A549 (cell line): ENCODE results near the gene NRXN2. TPM values are rescaled to one million over a fixed set of nuclear protein-coding genes. Genes with fewer than 3 reads are reported as not detected.
"Not testable (repeated sequence)": the region's sequence is repeated elsewhere in the genome, so short reads cannot be mapped to it uniquely, and the experiment has no call there.

Experiments used
- ATAC-seq, 2 experiments: fragments of 200-7000 bp in 1 of 2; fragments of >200 bp in 1 of 2; cut with Nextera tagmentation in 1 of 2; cut with Tn5 transposase in 1 of 2; 3 replicates each; pipeline versions ENCODE4 v1.8.0 to v1.9.1; 2018 to 2020; ENCODE audit warnings: mild to moderate bottlenecking in 1 of 2, moderate library complexity in 1 of 2
- CTCF ChIA-PET: fragments of 300-600 bp; sonication (Branson Sonifier 250); formaldehyde crosslinking; extraction: SDS; loops from one replicate; lab custom pipeline; 2021; ENCODE audit warnings: antibody characterized with exemption, inconsistent platforms; lab: Yijun Ruan, JAX
- POLR2A ChIA-PET: fragments of 350-600 bp; formaldehyde crosslinking; extraction: SDS; loops from one replicate; lab custom pipeline; 2021; ENCODE audit warnings: antibody characterized with exemption, inconsistent platforms; lab: Yijun Ruan, JAX
- DNase-seq, 2 experiments: peaks; one replicate each; pipeline versions ENCODE4 v3.0.0 to v3.0.0-alpha.2; 2011 to 2016; ENCODE audit warnings: low read depth in 1 of 2, low spot score in 1 of 2
- FAIRE-seq: peaks from 2 replicates; lab custom pipeline; 2011; peaks lifted over from hg19 to GRCh38; lab: Jason Lieb, UNC
- H3K27ac ChIP-seq, 2 experiments: fragments of >200 bp; sonication (Bioruptor Twin); formaldehyde crosslinking; 3 replicates each; pipeline ENCODE4 v1.5.1; 2016 to 2017
- H3K4me1 ChIP-seq: fragments of >200 bp; sonication (Bioruptor Twin); formaldehyde crosslinking; 3 replicates; pipeline ENCODE4 v1.6.1; 2016
- H3K4me2 ChIP-seq: fragments of >200 bp; sonication (Bioruptor Twin); formaldehyde crosslinking; 3 replicates; pipeline ENCODE4 v1.6.1; 2016
- H3K4me3 ChIP-seq: fragments of >200 bp; sonication (Bioruptor Twin); formaldehyde crosslinking; 3 replicates; pipeline ENCODE4 v1.5.1; 2016
- H3K9me3 ChIP-seq: fragments of >200 bp; sonication (Bioruptor Twin); formaldehyde crosslinking; 3 replicates; pipeline ENCODE4 v1.6.1; 2016
- CEBPB ChIP-seq, 2 experiments: fragments of >200 bp in 1 of 2; sonication (Bioruptor Twin) in 1 of 2; formaldehyde crosslinking in 1 of 2; IDR thresholded peaks; 2 replicates each; pipeline ENCODE4 v1.6.1; 2012 to 2016
- CHD2 ChIP-seq: fragments of 150-350 bp; IDR thresholded peaks from 2 replicates; pipeline ENCODE4 v1.6.1; 2014; ENCODE audit warnings: low read length; ENCODE audit not compliant: partially characterized antibody
- EHMT2 ChIP-seq: fragments of 200-600 bp; sonication (generic); IDR thresholded peaks from 2 replicates; pipeline ENCODE4 v1.6.1; 2016; ENCODE audit warnings: antibody characterized with exemption, low read depth, mild to moderate bottlenecking, moderate library complexity
- GATA3 ChIP-seq: IDR thresholded peaks from 2 replicates; pipeline ENCODE4 v1.6.1; 2012; ENCODE audit warnings: borderline replicate concordance
- HOXB13 ChIP-seq: fragments of 250-450 bp; sonication (Bioruptor Pico); IDR thresholded peaks from 2 replicates; pipeline ENCODE4 v1.5.0; 2020; ENCODE audit warnings: low read depth, mild to moderate bottlenecking, moderate library complexity
- JUN ChIP-seq, 2 experiments: fragments of >200 bp; sonication (Bioruptor Twin); formaldehyde crosslinking; IDR thresholded peaks; 2 replicates in 1 of 2; 3 replicates in 1 of 2; pipeline ENCODE4 v1.6.1; 2016 to 2017
- JUNB ChIP-seq: fragments of >200 bp; sonication (Bioruptor Twin); formaldehyde crosslinking; IDR thresholded peaks from 2 replicates; pipeline ENCODE4 v1.6.1; 2016
- KDM1A ChIP-seq: fragments of 200-600 bp; sonication (generic); IDR thresholded peaks from 2 replicates; pipeline ENCODE4 v1.6.1; 2016; ENCODE audit warnings: low read depth, mild to moderate bottlenecking
- MAFK ChIP-seq: fragments of 450-650 bp; IDR thresholded peaks from 2 replicates; pipeline ENCODE4 v1.6.1; 2014; ENCODE audit not compliant: partially characterized antibody
- POLR2A ChIP-seq: IDR thresholded peaks from 2 replicates; pipeline ENCODE4 v1.6.1; 2012; ENCODE audit warnings: mild to moderate bottlenecking, low read length
- RAD21 ChIP-seq, 2 experiments: fragments of >200 bp in 1 of 2; sonication (Bioruptor Twin) in 1 of 2; formaldehyde crosslinking in 1 of 2; IDR thresholded peaks in 1 of 2; conservative IDR thresholded peaks in 1 of 2; 2 replicates in 1 of 2; 3 replicates in 1 of 2; pipeline ENCODE4 v1.6.1; 2012 to 2018; ENCODE audit warnings: inconsistent platforms in 1 of 2
- RARB ChIP-seq: fragments of 250-450 bp; sonication (Bioruptor Pico); IDR thresholded peaks from 2 replicates; pipeline ENCODE4 v1.8.0; 2021; ENCODE audit warnings: mild to moderate bottlenecking, moderate library complexity
- RFX5 ChIP-seq: fragments of 450-650 bp; IDR thresholded peaks from 2 replicates; pipeline ENCODE4 v1.7.1; 2014; ENCODE audit warnings: antibody characterized with exemption, mild to moderate bottlenecking, moderate library complexity
- TFCP2L1 ChIP-seq: fragments of 250-450 bp; sonication (Bioruptor Pico); IDR thresholded peaks from 2 replicates; pipeline ENCODE4 v1.5.0; 2021; ENCODE audit warnings: mild to moderate bottlenecking
- TP53 ChIP-seq: fragments of 250-450 bp; sonication (Bioruptor Pico); IDR thresholded peaks from 2 replicates; pipeline ENCODE4 v1.5.0; 2021; ENCODE audit warnings: mild to moderate bottlenecking, moderate library complexity
- ZNF302 ChIP-seq: fragments of 250-450 bp; sonication (Bioruptor Pico); IDR thresholded peaks from 2 replicates; pipeline ENCODE4 v1.9.0; 2021; ENCODE audit warnings: inconsistent platforms, mild to moderate bottlenecking, moderate library complexity
- WGBS: methylation state at CpG from one replicate; pipeline ENCODE4 v1.1.6; 2017; ENCODE audit errors: missing lambda C conversion rate; 5-methylcytosine and 5-hydroxymethylcytosine counted together
- polyA plus RNA-seq, 4 experiments: library from polyadenylated mRNA; depleted of rRNA in 3 of 4; stranded (reverse); fragments of >200 nt; fragmentation: RNase III in 1 of 4; extraction: RNeasy Plus Mini Kit Qiagen cat#74134 plus additional on column Dnase treatment in 1 of 4; gene quantifications; 2 replicates in 3 of 4; 3 replicates in 1 of 4; pipeline ENCODE4 v1.2.3, GENCODE V29; 2011 to 2017
- TF ChIP-seq, protein P1 (sequence below): fragments of >200 bp; sonication (Bioruptor Twin); formaldehyde crosslinking; IDR thresholded peaks from 2 replicates; pipeline ENCODE4 v1.6.1; 2016
- TF ChIP-seq, protein P2 (sequence below): fragments of 450-650 bp; IDR thresholded peaks from 2 replicates; pipeline ENCODE4 v1.6.1; 2014; ENCODE audit warnings: antibody characterized with exemption
- TF ChIP-seq, protein P3 (sequence below): fragments of 150-350 bp; IDR thresholded peaks from 2 replicates; pipeline ENCODE4 v1.6.1; 2014; ENCODE audit warnings: low read depth, mild to moderate bottlenecking, low read length

The NRXN2 gene
- polyA plus RNA-seq, 2 of the 4 experiments (the other 2 are of a cell fraction) = 0.04 TPM; not detected in 1

DNA sequence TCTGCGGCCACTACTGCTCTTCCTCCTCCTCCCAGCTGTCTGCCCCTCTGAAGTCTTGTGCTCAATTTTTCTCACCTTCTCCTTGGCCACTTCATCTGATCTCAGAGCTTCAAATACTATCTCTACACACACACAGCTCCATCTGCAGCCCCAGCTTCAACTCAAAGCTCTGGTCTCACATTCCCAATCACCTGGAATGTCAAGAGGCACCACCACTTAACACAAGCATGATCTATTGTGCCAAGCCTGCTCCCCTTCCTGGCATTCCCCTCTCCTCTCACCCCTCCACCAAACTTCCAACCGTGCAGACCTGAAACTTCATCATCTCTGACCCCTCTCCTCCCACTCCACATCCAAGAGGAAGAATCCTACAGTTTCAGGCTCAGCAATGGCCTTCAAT lies 17.5 kb downstream of the NRXN2 start:
- Histone ChIP-seq H3K9me3 (no peaks in the 10 kb centered on the region), H3K27ac (no peak overlapping the region), H3K4me3 (no peak overlapping the region), H3K4me2 (no peak overlapping the region), H3K4me1 (peaks cover 4% of the 10 kb centered on the region; the same call in 2 of the 3 replicates)
- ChIA-PET POLR2A (no interaction called here), CTCF (interaction anchor here (1.0 to 6.7 kb wide), 9 partner anchors 12 to 256 kb away, joined by 3 to 88 read pairs (median 5); partner anchors contain the start of gene RASGRP2)
- FAIRE-seq = no peak
- TF ChIP-seq TFCP2L1 = no peak
- TF ChIP-seq, protein P1, sequence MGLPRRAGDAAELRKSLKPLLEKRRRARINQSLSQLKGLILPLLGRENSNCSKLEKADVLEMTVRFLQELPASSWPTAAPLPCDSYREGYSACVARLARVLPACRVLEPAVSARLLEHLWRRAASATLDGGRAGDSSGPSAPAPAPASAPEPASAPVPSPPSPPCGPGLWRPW = no peak
- no peak for TF ChIP-seq CHD2
- TF ChIP-seq MAFK = no peak
- no peak for TF ChIP-seq JUN (IDR thresholded peaks at IDR 0.05)
- WGBS = 28% methylated on average over 2 of the region's 2 CpGs
- no peak for ATAC-seq
- no peak for DNase-seq

DNA sequence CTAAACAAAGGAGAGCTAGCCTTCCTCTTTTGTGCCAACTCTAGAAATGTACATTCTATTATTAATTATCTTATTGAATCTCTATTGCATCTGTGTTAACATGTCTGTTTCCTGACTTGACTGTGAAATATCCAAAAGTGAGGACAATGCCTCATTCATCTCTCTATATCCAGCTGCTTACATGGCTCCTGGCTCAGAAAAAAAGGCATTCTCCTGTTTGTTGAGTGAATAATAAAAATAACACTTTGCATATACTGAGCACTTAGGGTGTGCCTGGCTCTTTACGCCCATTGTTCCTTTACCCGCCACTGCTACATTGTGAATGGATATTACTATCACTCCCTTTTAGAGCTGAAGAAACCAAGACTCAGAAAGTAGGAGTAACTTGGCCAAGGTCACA lies 19.9 kb downstream of the NRXN2 start:
- Histone ChIP-seq H3K27ac (no peak overlapping the region), H3K4me2 (no peak overlapping the region), H3K9me3 (no peaks in the 10 kb centered on the region), H3K4me1 (no peaks in the 10 kb centered on the region)
- ChIA-PET CTCF (interaction anchor here (0.6 to 6.7 kb wide), 8 partner anchors 10 to 284 kb away, joined by 3 to 88 read pairs (median 3); partner anchors contain the start of gene RASGRP2), POLR2A (no interaction called here)
- ATAC-seq (no peak), DNase-seq (no peak), FAIRE-seq (no peak)
- 90% methylated on average over 2 of the region's 2 CpGs for WGBS
- TF ChIP-seq RAD21 (conservative IDR thresholded peaks at IDR 0.05 in 1 of 2, IDR thresholded peaks at IDR 0.05 in 1 of 2) (no peak), EHMT2 (no peak), ZNF302 (CRISPR knock-in tag) (no peak), POLR2A (no peak), JUN (IDR thresholded peaks at IDR 0.05) (no peak), CEBPB (IDR thresholded peaks at IDR 0.05) (no peak), TP53 (CRISPR knock-in tag) (no peak), RFX5 (no peak), HOXB13 (CRISPR knock-in tag) (no peak)
- TF ChIP-seq, protein P2, sequence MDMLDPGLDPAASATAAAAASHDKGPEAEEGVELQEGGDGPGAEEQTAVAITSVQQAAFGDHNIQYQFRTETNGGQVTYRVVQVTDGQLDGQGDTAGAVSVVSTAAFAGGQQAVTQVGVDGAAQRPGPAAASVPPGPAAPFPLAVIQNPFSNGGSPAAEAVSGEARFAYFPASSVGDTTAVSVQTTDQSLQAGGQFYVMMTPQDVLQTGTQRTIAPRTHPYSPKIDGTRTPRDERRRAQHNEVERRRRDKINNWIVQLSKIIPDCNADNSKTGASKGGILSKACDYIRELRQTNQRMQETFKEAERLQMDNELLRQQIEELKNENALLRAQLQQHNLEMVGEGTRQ = no peak
- TF ChIP-seq, protein P3, sequence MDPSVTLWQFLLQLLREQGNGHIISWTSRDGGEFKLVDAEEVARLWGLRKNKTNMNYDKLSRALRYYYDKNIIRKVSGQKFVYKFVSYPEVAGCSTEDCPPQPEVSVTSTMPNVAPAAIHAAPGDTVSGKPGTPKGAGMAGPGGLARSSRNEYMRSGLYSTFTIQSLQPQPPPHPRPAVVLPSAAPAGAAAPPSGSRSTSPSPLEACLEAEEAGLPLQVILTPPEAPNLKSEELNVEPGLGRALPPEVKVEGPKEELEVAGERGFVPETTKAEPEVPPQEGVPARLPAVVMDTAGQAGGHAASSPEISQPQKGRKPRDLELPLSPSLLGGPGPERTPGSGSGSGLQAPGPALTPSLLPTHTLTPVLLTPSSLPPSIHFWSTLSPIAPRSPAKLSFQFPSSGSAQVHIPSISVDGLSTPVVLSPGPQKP = no peak
- TF ChIP-seq, all 56 proteins: peak for 0
- H3K4me3 ChIP-seq = no peak overlapping the region

DNA sequence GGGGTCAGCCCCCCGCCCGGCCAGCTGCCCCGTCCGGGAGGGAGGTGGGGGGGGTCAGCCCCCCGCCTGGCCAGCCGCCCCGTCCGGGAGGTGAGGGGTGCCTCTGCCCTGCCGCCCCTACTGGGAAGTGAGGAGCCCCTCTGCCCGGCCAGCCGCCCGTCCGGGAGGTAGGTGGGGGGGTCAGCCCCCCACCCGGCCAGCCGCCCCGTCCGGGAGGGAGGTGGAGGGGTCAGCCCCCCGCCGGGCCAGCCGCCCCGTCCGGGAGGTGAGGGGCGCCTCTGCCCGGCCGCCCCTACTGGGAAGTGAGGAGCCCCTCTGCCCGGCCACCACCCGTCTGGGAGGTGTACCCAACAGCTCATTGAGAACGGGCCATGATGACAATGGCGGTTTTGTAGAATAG lies 21.0 kb downstream of the NRXN2 start:
- POLR2A ChIA-PET, H3K4me1 ChIP-seq, H3K4me2 ChIP-seq, DNase-seq, H3K4me3 ChIP-seq, H3K9me3 ChIP-seq, ATAC-seq, H3K27ac ChIP-seq, FAIRE-seq: not testable (repeated sequence)
- CTCF ChIA-PET = interaction anchor here (5.8 kb wide), 1 partner anchor 13 kb away, joined by 44 read pairs; no protein-coding TSS in a partner anchor
- WGBS = 61% methylated on average over 4 of the region's 29 CpGs

DNA sequence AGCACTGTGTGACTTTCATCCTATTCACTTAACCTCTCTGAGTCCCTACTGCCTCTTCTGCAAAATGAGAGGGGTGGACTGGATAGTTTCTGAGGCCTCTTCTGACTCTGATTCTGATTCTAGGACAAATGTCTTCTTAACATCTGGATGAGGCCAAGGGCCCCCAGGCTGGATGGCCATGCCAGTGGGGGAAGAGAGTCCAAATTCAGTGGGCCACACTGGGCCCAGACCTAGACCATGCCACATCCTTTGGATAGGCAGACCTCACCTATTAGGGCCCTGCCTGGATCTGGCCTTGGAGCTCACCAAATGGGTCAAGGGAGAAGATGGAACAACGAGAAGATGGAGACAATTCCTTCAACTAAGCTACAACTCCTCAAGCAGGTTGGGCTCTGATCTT lies 24.6 kb downstream of the NRXN2 start:
- Histone ChIP-seq H3K27ac (no peak overlapping the region), H3K4me3 (no peak overlapping the region), H3K9me3 (no peaks in the 10 kb centered on the region), H3K4me2 (no peak overlapping the region), H3K4me1 (no peaks in the 10 kb centered on the region)
- no peak for FAIRE-seq
- POLR2A ChIA-PET = no interaction called here
- CTCF ChIA-PET = interaction anchor here (1.1 to 5.8 kb wide), 4 partner anchors 9 to 209 kb away, joined by 3 to 44 read pairs (median 4); no protein-coding TSS in a partner anchor
- 8% methylated on average over 1 of the region's 1 CpG for WGBS
- TF ChIP-seq, protein P2 = no peak
- TF ChIP-seq JUNB = no peak
- TF ChIP-seq GATA3 = no peak
- no peak for TF ChIP-seq KDM1A
- no peak for TF ChIP-seq RARB (CRISPR knock-in tag)
- no peak for ATAC-seq
- DNase-seq = no peak
